SK-N-SH (cell line): Measurements from ENCODE around the gene KCND3. TPM values are rescaled to one million over a fixed set of nuclear protein-coding genes. Genes with fewer than 3 reads are reported as not detected.

Experiments used
- CTCF ChIA-PET: fragments of 300-600, 350-600 bp; formaldehyde crosslinking; extraction: SDS; loops from one replicate; lab custom pipeline; 2021; lab: Yijun Ruan, JAX
- POLR2A ChIA-PET: fragments of 350-600 bp; sonication (Branson Sonifier 250); formaldehyde crosslinking; extraction: SDS; loops from one replicate; lab custom pipeline; 2020; ENCODE audit warnings: antibody characterized with exemption, inconsistent platforms; lab: Yijun Ruan, JAX
- DNase-seq: peaks from one replicate; pipeline ENCODE4 v3.0.0; 2012
- H2AFZ ChIP-seq: fragments of 200-600 bp; sonication (generic); 2 replicates; pipeline ENCODE4 v1.8.1; 2016; ENCODE audit warnings: antibody characterized with exemption, mild to moderate bottlenecking, low read depth
- H3F3A ChIP-seq: fragments of 200-600 bp; sonication (generic); replicated peaks from 2 replicates; pipeline ENCODE3; 2016; ENCODE audit warnings: antibody characterized with exemption, mild to moderate bottlenecking; ENCODE audit not compliant: insufficient read depth
- H3K27ac ChIP-seq, 2 experiments: fragments of 200-500 bp in 1 of 2; fragments of 200-600 bp in 1 of 2; sonication (Bioruptor generic) in 1 of 2; sonication (generic), shearing (Covaris generic) in 1 of 2; 2 replicates each; pipeline versions ENCODE4 v1.5.1 to v1.6.1; 2014 to 2016; ENCODE audit warnings: low read depth in 2 of 2, inconsistent platforms in 1 of 2, low read length in 1 of 2, mild to moderate bottlenecking in 1 of 2, mixed read lengths in 1 of 2
- H3K27me3 ChIP-seq: fragments of 200-600 bp; sonication (generic), shearing (Covaris generic); 2 replicates; pipeline ENCODE4 v1.6.1; 2016; ENCODE audit warnings: mixed run types; ENCODE audit not compliant: insufficient read depth
- H3K36me3 ChIP-seq, 2 experiments: fragments of 200-500 bp in 1 of 2; fragments of 200-600 bp in 1 of 2; sonication (Bioruptor generic) in 1 of 2; sonication (generic) in 1 of 2; replicated peaks in 1 of 2; 2 replicates each; pipeline versions ENCODE3 to v1.5.1; 2014 to 2016; ENCODE audit warnings: low read length in 1 of 2, mild to moderate bottlenecking in 1 of 2; ENCODE audit not compliant: insufficient read depth in 2 of 2, control insufficient read depth in 1 of 2
- H3K4me1 ChIP-seq, 2 experiments: fragments of 200-500 bp in 1 of 2; fragments of 200-600 bp in 1 of 2; sonication (Bioruptor generic) in 1 of 2; sonication (generic), shearing (Covaris generic) in 1 of 2; 2 replicates each; pipeline versions ENCODE4 v1.5.1 to v1.6.1; 2014 to 2016; ENCODE audit warnings: low read depth in 1 of 2, low read length in 1 of 2, mixed run types in 1 of 2; ENCODE audit not compliant: insufficient read depth in 2 of 2, control insufficient read depth in 1 of 2
- H3K4me2 ChIP-seq: fragments of 200-600 bp; sonication (generic), shearing (Covaris generic); 2 replicates; pipeline ENCODE4 v1.6.1; 2017; ENCODE audit warnings: mixed run types
- H3K4me3 ChIP-seq, 2 experiments: fragments of 200-500 bp in 1 of 2; fragments of 200-600 bp in 1 of 2; sonication (Bioruptor generic) in 1 of 2; sonication (generic), shearing (Covaris generic) in 1 of 2; 2 replicates each; pipeline versions ENCODE4 v1.5.1 to v1.8.1; 2014 to 2016; ENCODE audit warnings: low read depth in 2 of 2, inconsistent platforms in 1 of 2, low read length in 1 of 2, mild to moderate bottlenecking in 1 of 2, mixed read lengths in 1 of 2, moderate library complexity in 1 of 2
- H3K79me2 ChIP-seq: fragments of 200-600 bp; sonication (generic); 2 replicates; pipeline ENCODE4 v1.8.1; 2017; ENCODE audit warnings: mild to moderate bottlenecking; ENCODE audit not compliant: insufficient read depth
- H3K9ac ChIP-seq: fragments of 200-600 bp; sonication (generic); 2 replicates; pipeline ENCODE4 v1.6.1; 2017; ENCODE audit warnings: mixed run types
- H3K9me2 ChIP-seq: fragments of 200-600 bp; sonication (generic); 2 replicates; pipeline ENCODE4 v1.6.1; 2017; ENCODE audit warnings: mixed run types
- H3K9me3 ChIP-seq: fragments of 200-600 bp; sonication (generic); 2 replicates; pipeline ENCODE4 v1.6.1; 2017; ENCODE audit warnings: mixed run types, mild to moderate bottlenecking, moderate library complexity
- H4K20me1 ChIP-seq: fragments of 200-600 bp; sonication (generic); 2 replicates; pipeline ENCODE4 v1.6.1; 2017; ENCODE audit warnings: mild to moderate bottlenecking, mixed run types; ENCODE audit not compliant: insufficient read depth
- CTCF ChIP-seq: fragments of 200-600 bp; sonication (generic); IDR thresholded peaks from 2 replicates; pipeline ENCODE4 v1.6.1; 2017; ENCODE audit warnings: antibody characterized with exemption, mild to moderate bottlenecking, moderate library complexity
- ELF1 ChIP-seq: IDR thresholded peaks from 2 replicates; pipeline ENCODE4 v1.4.0; 2012
- FOXJ3 ChIP-seq: sonication (generic); formaldehyde crosslinking; IDR thresholded peaks from 2 replicates; pipeline ENCODE4 v1.5.1; 2020; ENCODE audit warnings: mild to moderate bottlenecking, missing genetic modification reagents
- FOXM1 ChIP-seq: IDR thresholded peaks from 2 replicates; pipeline ENCODE4 v1.4.0; 2012; ENCODE audit warnings: low read depth, mild to moderate bottlenecking
- GABPA ChIP-seq: IDR thresholded peaks from 2 replicates; pipeline ENCODE4 v1.4.0; 2012; ENCODE audit warnings: low read depth, mild to moderate bottlenecking
- MAX ChIP-seq: IDR thresholded peaks from 2 replicates; pipeline ENCODE4 v1.4.0; 2012; ENCODE audit warnings: low read depth
- MEF2A ChIP-seq: IDR thresholded peaks from 2 replicates; pipeline ENCODE4 v1.4.0; 2012; ENCODE audit warnings: low read depth, borderline replicate concordance
- MXI1 ChIP-seq: IDR thresholded peaks from 2 replicates; pipeline ENCODE4 v1.6.1; 2012; ENCODE audit warnings: mild to moderate bottlenecking, low read depth, low read length, improper control_type of control experiment
- NFIC ChIP-seq: IDR thresholded peaks from 2 replicates; pipeline ENCODE4 v1.4.0; 2012; ENCODE audit warnings: borderline replicate concordance
- NRF1 ChIP-seq: IDR thresholded peaks from 2 replicates; pipeline ENCODE4 v1.6.1; 2012; ENCODE audit warnings: low read depth, mild to moderate bottlenecking, low read length
- POLR2AphosphoS5 ChIP-seq: IDR thresholded peaks from 2 replicates; pipeline ENCODE4 v1.6.1; 2012; ENCODE audit warnings: low read depth, low read length
- RCOR1 ChIP-seq: fragments of 150-350 bp; IDR thresholded peaks from 2 replicates; pipeline ENCODE4 v1.6.1; 2017; ENCODE audit warnings: antibody characterized with exemption, low read length
- REST ChIP-seq: IDR thresholded peaks from 2 replicates; pipeline ENCODE4 v1.6.1; 2012; ENCODE audit warnings: mild to moderate bottlenecking, low read depth, low read length, moderate library complexity
- RXRA ChIP-seq: IDR thresholded peaks from 2 replicates; pipeline ENCODE4 v1.4.0; 2012; ENCODE audit warnings: low read depth, mild to moderate bottlenecking, borderline replicate concordance
- SMC3 ChIP-seq: IDR thresholded peaks from 2 replicates; pipeline ENCODE4 v1.6.1; 2012; ENCODE audit warnings: low read depth, low read length, improper control_type of control experiment
- TAF1 ChIP-seq: IDR thresholded peaks from 2 replicates; pipeline ENCODE4 v1.6.1; 2012; ENCODE audit warnings: low read depth, mild to moderate bottlenecking, low read length, moderate library complexity, borderline replicate concordance
- TCF12 ChIP-seq: IDR thresholded peaks from 2 replicates; pipeline ENCODE4 v1.4.0; 2012
- USF1 ChIP-seq: IDR thresholded peaks from 2 replicates; pipeline ENCODE4 v1.4.0; 2012; ENCODE audit warnings: low read depth, borderline replicate concordance
- YY1 ChIP-seq: IDR thresholded peaks from 2 replicates; pipeline ENCODE4 v1.4.0; 2012; ENCODE audit warnings: low read depth, mild to moderate bottlenecking
- WGBS: methylation state at CpG from one replicate; pipeline ENCODE4 v1.1.6; 2017; ENCODE audit warnings: low lambda C conversion rate; 5-methylcytosine and 5-hydroxymethylcytosine counted together
- polyA plus RNA-seq, 3 experiments: library from polyadenylated mRNA; depleted of rRNA; stranded (reverse); fragments of >200 nt; gene quantifications; 2 replicates each; pipeline ENCODE4 v1.2.3, GENCODE V29; 2012

Gene KCND3
- polyA plus RNA-seq, 1 of the 3 experiments (the other 2 are of a cell fraction) = not detected

DNA sequence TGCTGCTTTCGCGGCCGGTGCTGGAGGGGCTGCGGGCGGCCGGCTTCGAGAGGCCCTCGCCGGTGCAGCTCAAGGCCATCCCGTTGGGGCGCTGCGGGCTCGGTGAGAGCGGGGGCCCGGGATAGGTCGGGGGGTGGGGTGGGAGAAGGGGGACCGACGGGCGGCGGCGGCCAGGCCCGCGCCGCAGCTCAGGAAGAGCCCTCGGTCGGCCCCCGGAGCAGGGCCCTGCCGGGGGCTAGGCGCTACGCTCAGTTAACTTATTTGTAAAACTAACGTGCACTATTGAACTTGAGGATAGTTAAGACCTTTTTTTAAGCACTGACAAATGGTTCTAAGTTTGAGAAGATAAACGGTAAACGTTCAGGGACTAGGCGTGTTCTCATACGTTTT lies 233.3 kb downstream of the KCND3 start:
- peak overlapping the region; percentile 96 to 99 for H3K27ac ChIP-seq
- no peaks in the 10 kb centered on the region for H3K9me3 ChIP-seq
- H3K9me2 ChIP-seq = no peaks in the 10 kb centered on the region
- peak overlapping the region; percentile 83 for H3K4me2 ChIP-seq
- no peak for DNase-seq
- peaks cover 9 to 11% of the 10 kb centered on the region in 2 experiments; a peak in 3 of 4 replicates for H3K4me1 ChIP-seq
- H3K36me3 ChIP-seq = peaks cover 21 to 23% of the 10 kb centered on the region in 2 experiments
- peak overlapping the region; percentile 92 for H3K9ac ChIP-seq
- no peak for TF ChIP-seq RXRA
- no peak for TF ChIP-seq MEF2A
- no peak for TF ChIP-seq MAX
- TF ChIP-seq POLR2AphosphoS5 = no peak
- no peak for TF ChIP-seq CTCF
- no peak for TF ChIP-seq FOXM1
- no peak for TF ChIP-seq RCOR1
- TF ChIP-seq, all 33 proteins: peak for 0
- no peaks in the 10 kb centered on the region for H3K27me3 ChIP-seq
- peaks cover 9% of the 10 kb centered on the region for H3F3A ChIP-seq
- ChIA-PET CTCF (interaction anchor here (0.6 to 5.2 kb wide), 9 partner anchors 10 to 287 kb away, joined by 3 to 48 read pairs (median 4); no protein-coding TSS in a partner anchor), POLR2A (interaction anchor here (3.2 kb wide), 1 partner anchor 17 kb away, joined by 15 read pairs; the partner anchor contains the start of gene INKA2)
- no peaks in the 10 kb centered on the region for H4K20me1 ChIP-seq
- WGBS = 1% methylated on average over 14 of the region's 35 CpGs
- peaks cover 40% of the 10 kb centered on the region for H3K79me2 ChIP-seq
- H2AFZ ChIP-seq = peak overlapping the region; percentile 97
- peak overlapping the region; percentile 96 to 99 for H3K4me3 ChIP-seq

DNA sequence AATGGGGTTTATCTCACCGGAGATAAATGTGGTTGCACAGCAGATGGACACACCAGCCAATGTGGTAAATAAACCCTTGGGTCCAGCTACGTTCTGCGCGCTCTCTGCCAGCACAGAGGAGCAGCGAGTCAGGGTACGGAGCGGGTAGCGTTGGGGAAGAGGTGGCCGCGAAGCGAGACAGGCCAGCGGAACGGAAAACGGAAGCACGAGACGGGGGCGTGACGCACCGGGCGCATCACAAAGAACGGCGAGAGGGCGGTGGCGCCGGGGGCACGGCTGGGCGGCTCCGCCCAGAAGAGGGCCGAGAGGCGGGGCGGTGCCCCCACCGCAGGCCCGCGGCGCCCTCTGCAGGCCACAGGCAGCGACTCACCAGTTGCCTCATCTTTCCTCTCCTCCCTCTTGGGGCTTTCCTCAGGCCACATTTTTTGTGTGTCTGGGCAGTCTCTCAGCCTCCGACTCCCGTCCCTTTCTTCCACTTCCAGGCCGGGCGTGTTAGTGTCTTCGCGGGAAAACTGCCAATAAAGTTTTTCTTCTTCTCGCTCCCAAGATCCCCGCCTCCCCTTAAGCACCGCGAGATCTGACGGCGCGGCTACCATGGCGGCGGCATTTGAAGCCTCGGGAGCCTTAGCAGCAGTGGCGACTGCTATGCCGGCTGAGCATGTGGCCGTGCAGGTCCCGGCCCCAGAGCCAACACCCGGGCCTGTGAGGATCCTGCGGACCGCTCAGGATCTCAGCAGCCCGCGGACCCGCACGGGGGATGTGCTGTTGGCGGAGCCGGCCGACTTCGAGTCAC lies 233.9 kb downstream of the KCND3 start, which contains the start of gene DDX20:
DDX20 (plus strand) TSS at position 571 of the 793 bp plus-strand sequence; CDS start at position 595, 24 bp downstream.
- no peaks in the 10 kb centered on the region for H3K27me3 ChIP-seq
- H3K9ac ChIP-seq = peak within 1 kb of the TSS; percentile 92
- CTCF ChIA-PET = interaction anchor here (0.6 to 5.2 kb wide), 19 partner anchors 9 to 315 kb away, joined by 3 to 48 read pairs (median 5); partner anchors contain the start of gene INKA2
- no peaks in the 10 kb centered on the region for H3K9me3 ChIP-seq
- peaks cover 15 to 17% of the 10 kb centered on the region in 2 experiments for H3K36me3 ChIP-seq
- H3K4me2 ChIP-seq = peak within 1 kb of the TSS; percentile 83
- peak within 1 kb of the TSS; percentile 97 for H2AFZ ChIP-seq
- peaks cover 9% of the 10 kb centered on the region for H3F3A ChIP-seq
- POLR2A ChIA-PET = interaction anchor here (0.6 to 3.2 kb wide), 4 partner anchors 8 to 792 kb away, joined by 3 to 15 read pairs (median 4); partner anchors contain the start of genes INKA2 and LRIF1
- peaks cover 40% of the 10 kb centered on the region for H3K79me2 ChIP-seq
- H3K4me3 ChIP-seq = peak within 1 kb of the TSS; percentile 96 to 99
- H3K4me1 ChIP-seq = peaks cover 9 to 11% of the 10 kb centered on the region in 2 experiments; a peak in 3 of 4 replicates
- H4K20me1 ChIP-seq = no peaks in the 10 kb centered on the region
- DNase-seq = peak; percentile 97
- H3K27ac ChIP-seq = peak within 1 kb of the TSS; percentile 96 to 99
- WGBS = 1% methylated on average over 47 of the region's 67 CpGs
- H3K9me2 ChIP-seq = no peaks in the 10 kb centered on the region
- peak; percentile 76 for TF ChIP-seq GABPA
- TF ChIP-seq MXI1 = peak; percentile 96
- peak; percentile 54 for TF ChIP-seq SMC3
- peak; percentile 51 for TF ChIP-seq USF1
- peak; percentile 89 for TF ChIP-seq YY1
- peak; percentile 93 for TF ChIP-seq TAF1
- 0 out of 2 replicates have a peak, but pooled peaks have one; percentile 14 for TF ChIP-seq NRF1
- no peak for TF ChIP-seq FOXJ3
- TF ChIP-seq POLR2AphosphoS5 = peak; percentile 77
- no peak for TF ChIP-seq MEF2A
- peak; percentile 48; the same call in 1 of the 2 replicates for TF ChIP-seq REST
- peak; percentile 45 for TF ChIP-seq ELF1
- peak; percentile 37; the same call in 1 of the 2 replicates for TF ChIP-seq NFIC
- peak; percentile 73 for TF ChIP-seq MAX
- TF ChIP-seq TCF12 = peak; percentile 25; the same call in 1 of the 2 replicates
